GM12892 (cell line): ENCODE measurements around the gene SLC15A3.

Experiments used
- POLR2A ChIP-seq: IDR thresholded peaks from 2 replicates; pipeline ENCODE4 v1.6.1; 2011; ENCODE audit warnings: low read depth, low read length, control low read depth
- POLR2AphosphoS5 ChIP-seq: IDR thresholded peaks from 2 replicates; pipeline ENCODE4 v1.6.1; 2011; ENCODE audit warnings: low read depth, low read length, control low read depth

DNA sequence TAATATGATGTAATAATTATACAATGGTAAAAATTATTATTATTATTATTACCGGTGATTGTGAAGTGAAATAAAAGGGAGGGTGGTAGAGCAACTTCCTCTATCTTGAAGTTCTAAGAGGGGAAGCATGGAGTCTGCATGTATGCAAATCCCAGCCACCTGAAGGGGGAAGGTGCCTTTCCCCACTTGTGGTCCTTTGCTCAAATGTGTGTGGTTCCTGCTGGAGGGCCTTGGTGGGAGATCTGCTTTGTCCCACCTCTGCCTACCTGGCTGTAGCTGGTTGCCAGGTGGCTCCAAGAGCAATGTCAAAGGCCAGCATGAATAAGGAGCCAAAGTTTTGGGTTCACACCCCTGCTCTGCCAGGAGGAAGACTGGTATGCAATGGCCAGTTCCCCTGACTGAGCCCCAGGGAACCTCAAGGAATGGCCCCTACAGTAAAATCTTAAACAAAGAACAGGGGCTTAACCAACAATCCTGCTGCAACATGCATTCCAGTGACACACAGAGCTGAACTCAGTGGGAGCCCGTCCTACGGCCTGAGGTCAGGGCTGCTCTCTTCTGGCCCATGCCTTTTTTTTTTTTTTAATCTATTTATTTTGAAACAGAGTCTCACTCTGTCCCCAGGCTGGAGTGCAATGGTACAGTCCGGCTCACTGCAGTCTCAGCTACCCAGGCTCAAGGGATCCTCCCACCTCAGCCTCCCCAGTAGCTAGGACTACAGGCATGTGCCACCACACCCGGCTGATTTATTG lies 19.2 kb downstream of the SLC15A3 start:
- TF ChIP-seq POLR2A (peak; percentile 42; the same call in 1 of the 2 replicates), POLR2AphosphoS5 (no peak)
